IMR-90 (cell line): Measurements from ENCODE around the gene CTBP1. TPM values are rescaled to one million over a fixed set of nuclear protein-coding genes. Genes with fewer than 3 reads are reported as not detected.

Experiments used
- ATAC-seq: fragments of 200-7000 bp; cut with Tn5 transposase; 2 replicates; pipeline ENCODE4 v1.9.1; 2020; ENCODE audit warnings: low read depth, mild to moderate bottlenecking, moderate library complexity
- BruUV-seq: library from RNA; stranded (reverse); fragments of 400-500 nt; replicated peaks from 2 replicates; lab custom pipeline; 2021; lab: Mats Ljungman, UMichigan
- CTCF ChIA-PET: fragments of 300-600 bp; formaldehyde crosslinking; extraction: SDS; loops from one replicate; lab custom pipeline; 2021; ENCODE audit warnings: antibody characterized with exemption; lab: Yijun Ruan, JAX
- POLR2A ChIA-PET: fragments of 300-600 bp; sonication (Branson Sonifier 250); formaldehyde crosslinking; loops from one replicate; lab custom pipeline; 2022; ENCODE audit warnings: antibody characterized with exemption; ENCODE audit not compliant: unreplicated experiment; lab: Charles Lee
- DNase-seq: peaks from one replicate; pipeline ENCODE4 v3.0.0; 2013
- H2AFZ ChIP-seq: replicated peaks from 2 replicates; pipeline ENCODE3; 2013; ENCODE audit warnings: low read length, mild to moderate bottlenecking; ENCODE audit not compliant: poor library complexity
- H2AK5ac ChIP-seq: 2 replicates; pipeline ENCODE4 v1.6.1; 2013; ENCODE audit warnings: low read depth, low read length, inconsistent platforms
- H2AK9ac ChIP-seq: replicated peaks from 2 replicates; pipeline ENCODE3; 2013; ENCODE audit warnings: mild to moderate bottlenecking, low read depth, low read length, moderate library complexity; ENCODE audit not compliant: poor library complexity
- H2BK120ac ChIP-seq: 2 replicates; pipeline ENCODE4 v1.6.1; 2013; ENCODE audit warnings: low read depth, low read length, inconsistent platforms
- H2BK15ac ChIP-seq: 3 replicates; pipeline ENCODE4 v1.6.1; 2013; ENCODE audit warnings: low read depth, low read length, inconsistent platforms
- H2BK20ac ChIP-seq: 2 replicates; pipeline ENCODE4 v1.6.1; 2013; ENCODE audit warnings: low read depth, mild to moderate bottlenecking, inconsistent platforms, low read length, moderate library complexity
- H2BK5ac ChIP-seq: 2 replicates; pipeline ENCODE4 v1.6.1; 2013; ENCODE audit warnings: mild to moderate bottlenecking, low read depth, low read length, inconsistent platforms; ENCODE audit not compliant: poor library complexity, severe bottlenecking
- H3K14ac ChIP-seq: replicated peaks from 2 replicates; pipeline ENCODE4 v1.6.1; 2013; ENCODE audit warnings: low read depth, low read length, inconsistent platforms
- H3K18ac ChIP-seq: 2 replicates; pipeline ENCODE4 v1.6.1; 2013; ENCODE audit warnings: low read depth, low read length, control low read depth
- H3K23ac ChIP-seq: 2 replicates; pipeline ENCODE4 v1.6.1; 2013; ENCODE audit warnings: low read depth, low read length, inconsistent platforms
- H3K27ac ChIP-seq: 2 replicates; pipeline ENCODE4 v1.5.1; 2013; ENCODE audit warnings: mild to moderate bottlenecking, control low read depth, low read length; ENCODE audit not compliant: insufficient read depth
- H3K27me3 ChIP-seq: 2 replicates; pipeline ENCODE4 v1.6.1; 2013; ENCODE audit warnings: low read length; ENCODE audit not compliant: control insufficient read depth, insufficient read depth
- H3K36me3 ChIP-seq: 2 replicates; pipeline ENCODE4 v1.6.1; 2013; ENCODE audit warnings: low read length, mixed read lengths; ENCODE audit not compliant: control insufficient read depth, insufficient read depth
- H3K4ac ChIP-seq: 2 replicates; pipeline ENCODE4 v1.6.1; 2013; ENCODE audit warnings: low read depth, low read length, inconsistent platforms
- H3K4me1 ChIP-seq: 2 replicates; pipeline ENCODE4 v1.6.1; 2013; ENCODE audit warnings: low read length, mixed read lengths; ENCODE audit not compliant: control insufficient read depth, insufficient read depth
- H3K4me2 ChIP-seq: 2 replicates; pipeline ENCODE4 v1.6.1; 2013; ENCODE audit warnings: low read depth, mild to moderate bottlenecking, control low read depth, low read length, moderate library complexity
- H3K4me3 ChIP-seq: 2 replicates; pipeline ENCODE4 v1.5.1; 2013; ENCODE audit warnings: low read depth, mild to moderate bottlenecking, control low read depth, low read length, moderate library complexity; ENCODE audit not compliant: insufficient read depth
- H3K56ac ChIP-seq: 2 replicates; pipeline ENCODE4 v1.6.1; 2013; ENCODE audit warnings: low read length, inconsistent platforms; ENCODE audit not compliant: insufficient read depth; ENCODE audit errors: extremely low read depth
- H3K79me1 ChIP-seq, 2 experiments: 2 replicates each; pipeline ENCODE4 v1.6.1; 2013; ENCODE audit warnings: low read length in 2 of 2, inconsistent platforms in 1 of 2, low read depth in 1 of 2
- H3K9ac ChIP-seq: 2 replicates; pipeline ENCODE4 v1.6.1; 2013; ENCODE audit warnings: low read depth, low read length, control low read depth
- H3K9me1 ChIP-seq: 2 replicates; pipeline ENCODE4 v1.6.1; 2013; ENCODE audit warnings: low read length, inconsistent platforms; ENCODE audit not compliant: insufficient read depth
- H3K9me3 ChIP-seq: 2 replicates; pipeline ENCODE4 v1.6.1; 2013; ENCODE audit warnings: low read length; ENCODE audit not compliant: control insufficient read depth, insufficient read depth
- H4K20me1 ChIP-seq: 2 replicates; pipeline ENCODE4 v1.6.1; 2013; ENCODE audit warnings: low read length, inconsistent platforms; ENCODE audit not compliant: insufficient read depth
- H4K5ac ChIP-seq: 2 replicates; pipeline ENCODE4 v1.6.1; 2013; ENCODE audit warnings: mild to moderate bottlenecking, low read depth, low read length, control low read depth
- H4K8ac ChIP-seq, 2 experiments: 2 replicates each; pipeline ENCODE4 v1.6.1; 2013; ENCODE audit warnings: low read depth in 2 of 2, low read length in 2 of 2, control low read depth in 1 of 2, inconsistent platforms in 1 of 2
- H4K91ac ChIP-seq: 2 replicates; pipeline ENCODE4 v1.6.1; 2013; ENCODE audit warnings: low read depth, low read length, inconsistent platforms; ENCODE audit not compliant: insufficient read depth
- MAFK ChIP-seq: IDR thresholded peaks from 2 replicates; pipeline ENCODE4 v1.6.1; 2012; ENCODE audit warnings: low read depth, low read length, improper control_type of control experiment
- MXI1 ChIP-seq: IDR thresholded peaks from 2 replicates; pipeline ENCODE4 v1.6.1; 2012; ENCODE audit warnings: low read depth, mild to moderate bottlenecking, low read length, moderate library complexity, borderline replicate concordance
- NFE2L2 ChIP-seq: fragments of 150-350 bp; IDR thresholded peaks from 2 replicates; pipeline ENCODE4 v1.6.1; 2016; ENCODE audit warnings: low read depth, mild to moderate bottlenecking, low read length
- POLR2A ChIP-seq: IDR thresholded peaks from 2 replicates; pipeline ENCODE4 v1.6.1; 2012; ENCODE audit warnings: mild to moderate bottlenecking, low read depth, low read length
- RFX5 ChIP-seq: IDR thresholded peaks from 2 replicates; pipeline ENCODE4 v1.8.0; 2012; ENCODE audit warnings: low read depth, mild to moderate bottlenecking, low read length, moderate library complexity
- SMC3 ChIP-seq: fragments of 150-350 bp; IDR thresholded peaks from 2 replicates; pipeline ENCODE4 v1.6.1; 2016; ENCODE audit warnings: low read depth, mild to moderate bottlenecking, antibody characterized with exemption, low read length, moderate library complexity
- WGBS, 2 experiments: methylation state at CpG; one replicate each; pipeline versions ENCODE4 v1.1.5 to v1.1.7; 2013; ENCODE audit warnings: missing lambda C conversion rate in 2 of 2; ENCODE audit not compliant: insufficient read length in 1 of 2; ENCODE audit errors: extremely low coverage in 2 of 2; 5-methylcytosine and 5-hydroxymethylcytosine counted together
- dilution Hi-C: fragments of 300-500 bp; cut with HindIII; formaldehyde crosslinking; loops from one replicate; pipeline ENCODE4 v1.14.3; 2018; ENCODE audit warnings: low sequenced_read_pairs; ENCODE audit not compliant: unreplicated experiment
- in situ Hi-C: fragments of 300-500 bp; cut with MboI; formaldehyde crosslinking; loops from 3 replicates; pipeline ENCODE4 v1.14.3; 2019; ENCODE audit warnings: low sequenced_read_pairs, inconsistent platforms, mixed read lengths
- intact Hi-C: fragments of 100-400 bp; cut with micrococcal nuclease; formaldehyde crosslinking; loops from 2 replicates; pipeline ENCODE4 v1.10.0; 2022
- polyA plus RNA-seq, 3 experiments: library from polyadenylated mRNA; depleted of rRNA; stranded (reverse); fragments of >200 nt; gene quantifications; 2 replicates each; pipeline ENCODE4 v1.2.3, GENCODE V29; 2012; ENCODE audit warnings: low replicate concordance in 1 of 3
- total RNA-seq: library from RNA; depleted of rRNA; stranded (reverse); fragments of >200 nt; gene quantifications from 2 replicates; pipeline ENCODE4 v1.2.3, GENCODE V29; 2012
- TF ChIP-seq, protein P1 (sequence below): conservative IDR thresholded peaks from 2 replicates; pipeline ENCODE4 v1.5.1; 2012; ENCODE audit warnings: mild to moderate bottlenecking, low read depth, low read length, improper control_type of control experiment

Gene CTBP1
- total and polyA plus RNA-seq, 2 of the 4 experiments (the other 2 are of a cell fraction) = 147 to 212 TPM

GRCh38 chr4:1227816-1228215 is 21.1 kb downstream of the CTBP1 start:
- H3K9ac ChIP-seq = no peak overlapping the region
- no peak overlapping the region for H3K4ac ChIP-seq
- peaks cover 21 to 68% of the 10 kb centered on the region in 2 experiments for H3K79me1 ChIP-seq
- no peak overlapping the region for H3K27ac ChIP-seq
- H2BK120ac ChIP-seq = no peak overlapping the region
- H3K4me3 ChIP-seq = no peak overlapping the region
- no peak overlapping the region for H4K91ac ChIP-seq
- no peak for DNase-seq
- H4K20me1 ChIP-seq = peaks cover 43% of the 10 kb centered on the region
- no TSS peak for BruUV-seq
- ChIA-PET POLR2A (no interaction called here), CTCF (no interaction called here)
- WGBS, 2 experiments = 98% methylated on average over 14 of the region's 16 CpGs; no CpG with 5 or more reads in 1 of the 2 experiments
- no peaks in the 10 kb centered on the region for H3K9me3 ChIP-seq
- H3K14ac ChIP-seq = no peak overlapping the region
- intact Hi-C loops (no loop called here), in situ Hi-C loops (no loop called here), dilution Hi-C loops (no loop called here)
- peaks cover 90% of the 10 kb centered on the region for H3K36me3 ChIP-seq
- TF ChIP-seq MXI1 (no peak), MAFK (no peak), SMC3 (no peak), POLR2A (no peak), RFX5 (no peak), NFE2L2 (no peak)
- TF ChIP-seq, protein P1, sequence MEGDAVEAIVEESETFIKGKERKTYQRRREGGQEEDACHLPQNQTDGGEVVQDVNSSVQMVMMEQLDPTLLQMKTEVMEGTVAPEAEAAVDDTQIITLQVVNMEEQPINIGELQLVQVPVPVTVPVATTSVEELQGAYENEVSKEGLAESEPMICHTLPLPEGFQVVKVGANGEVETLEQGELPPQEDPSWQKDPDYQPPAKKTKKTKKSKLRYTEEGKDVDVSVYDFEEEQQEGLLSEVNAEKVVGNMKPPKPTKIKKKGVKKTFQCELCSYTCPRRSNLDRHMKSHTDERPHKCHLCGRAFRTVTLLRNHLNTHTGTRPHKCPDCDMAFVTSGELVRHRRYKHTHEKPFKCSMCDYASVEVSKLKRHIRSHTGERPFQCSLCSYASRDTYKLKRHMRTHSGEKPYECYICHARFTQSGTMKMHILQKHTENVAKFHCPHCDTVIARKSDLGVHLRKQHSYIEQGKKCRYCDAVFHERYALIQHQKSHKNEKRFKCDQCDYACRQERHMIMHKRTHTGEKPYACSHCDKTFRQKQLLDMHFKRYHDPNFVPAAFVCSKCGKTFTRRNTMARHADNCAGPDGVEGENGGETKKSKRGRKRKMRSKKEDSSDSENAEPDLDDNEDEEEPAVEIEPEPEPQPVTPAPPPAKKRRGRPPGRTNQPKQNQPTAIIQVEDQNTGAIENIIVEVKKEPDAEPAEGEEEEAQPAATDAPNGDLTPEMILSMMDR = no peak
- no peaks in the 10 kb centered on the region for H3K27me3 ChIP-seq
- H3K18ac ChIP-seq = no peak overlapping the region
- H3K23ac ChIP-seq = no peak overlapping the region
- no peak overlapping the region for H2AFZ ChIP-seq
- H2AK5ac ChIP-seq = no peak overlapping the region
- H2BK5ac ChIP-seq = no peak overlapping the region
- peaks cover 18% of the 10 kb centered on the region for H3K9me1 ChIP-seq
- no peak overlapping the region for H3K4me2 ChIP-seq
- H2AK9ac ChIP-seq = no peak overlapping the region
- H3K56ac ChIP-seq = no peak overlapping the region
- no peak overlapping the region for H2BK15ac ChIP-seq
- no peaks in the 10 kb centered on the region for H3K4me1 ChIP-seq
- no peak overlapping the region for H2BK20ac ChIP-seq
- no peak overlapping the region for H4K5ac ChIP-seq
- ATAC-seq = no peak
- no peak overlapping the region for H4K8ac ChIP-seq
